ENCODE data around the gene ACAN.

DNA sequence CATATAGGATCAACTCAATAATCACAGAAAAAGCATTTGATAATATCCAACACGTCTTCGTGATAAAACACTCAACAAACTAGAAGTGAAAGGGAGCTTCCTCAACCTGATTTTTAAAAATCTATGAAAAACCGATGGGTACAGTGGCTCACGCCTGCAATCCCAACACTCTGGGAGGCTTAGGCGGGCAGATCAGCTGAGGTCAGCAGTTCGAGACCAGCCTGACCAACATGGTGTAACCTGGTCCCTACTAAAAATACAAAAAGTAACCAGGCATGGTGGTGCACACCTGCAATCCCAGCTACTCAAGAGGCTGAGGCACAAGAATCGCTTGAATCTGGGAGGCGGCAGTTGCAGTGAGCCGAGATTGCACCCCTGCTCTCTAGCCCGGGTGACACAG is 112.1 kb downstream of the ACAN start:
- TF ChIP-seq FOXP2 (optimal IDR thresholded peaks at IDR 0.05; ENCODE audit: control extremely low read depth, extremely low read length, insufficient read depth) (no peak), EZH2 (IDR thresholded peaks at IDR 0.05) (no peak)

Data from SK-N-MC (cell line).